ENCODE measurements around the gene SLC23A2.
A peak's percentile ranks its signal among the peaks of the same experiment; 100 is the strongest.

SLC23A2 gene

GRCh38 chr20:4835244-4836177 lies 165.8 kb downstream of the SLC23A2 start:
- CTCF ChIA-PET = interaction anchor here (0.6 to 1.2 kb wide), 3 partner anchors 38 to 307 kb away, joined by 3 to 4 read pairs (median 4); no protein-coding TSS in a partner anchor
- POLR2A ChIA-PET = interaction anchor here (0.5 kb wide), 1 partner anchor 106 kb away, joined by 6 read pairs; no protein-coding TSS in a partner anchor
- no peaks in the 10 kb centered on the region for H3K36me3 ChIP-seq (ENCODE audit: control insufficient read depth in 2 of 2, insufficient read depth in 1 of 2, low read length in 2 of 2)
- TF ChIP-seq ZFHX2 (tag by site-specific recombination; conservative IDR thresholded peaks at IDR 0.05) (peak; percentile 68), EGR2 (tag by site-specific recombination; IDR thresholded peaks at IDR 0.05; ENCODE audit: low read depth) (peak; percentile 52; the same call in 1 of the 2 replicates), ZIC2 (tag by site-specific recombination; IDR thresholded peaks at IDR 0.05) (0 out of 2 replicates have a peak, but pooled peaks have one; percentile 11), ZNF121 (tag by site-specific recombination; IDR thresholded peaks at IDR 0.05) (no peak)
- no peaks in the 10 kb centered on the region for H3K9me3 ChIP-seq (ENCODE audit: control insufficient read depth, insufficient read depth, low read depth, low read length)
- H3K4me3 ChIP-seq (ENCODE audit: low read depth, low read length) = no peak overlapping the region
- peaks cover 3% of the 10 kb centered on the region; the same call in 1 of the 2 replicates for H3K4me1 ChIP-seq (ENCODE audit: control insufficient read depth, insufficient read depth, low read length)
- no peak overlapping the region for H3K27ac ChIP-seq (ENCODE audit: extremely low read depth, low read depth, low read length)

- ChIA-PET CTCF (interaction anchor here (0.6 to 1.0 kb wide), 2 partner anchors 241 to 682 kb away, joined by 4 read pairs; no protein-coding TSS in a partner anchor), POLR2A (no interaction called here)
- Histone ChIP-seq H3K4me1 (ENCODE audit: control insufficient read depth, insufficient read depth, low read length) (peaks cover 12% of the 10 kb centered on the region), H3K4me3 (ENCODE audit: low read depth, low read length) (no peak overlapping the region), H3K36me3 (ENCODE audit: control insufficient read depth in 2 of 2, insufficient read depth in 1 of 2, low read length in 2 of 2) (no peaks in the 10 kb centered on the region), H3K27ac (ENCODE audit: extremely low read depth, low read depth, low read length) (no peak overlapping the region), H3K9me3 (ENCODE audit: control insufficient read depth, insufficient read depth, low read depth, low read length) (no peaks in the 10 kb centered on the region)
- TF ChIP-seq ZNF544 (tag by site-specific recombination; IDR thresholded peaks at IDR 0.05) (no peak), ZNF704 (tag by site-specific recombination; IDR thresholded peaks at IDR 0.05) (no peak), ZNF221 (tag by site-specific recombination; IDR thresholded peaks at IDR 0.05; ENCODE audit: borderline replicate concordance) (no peak), GLI2 (tag by site-specific recombination; IDR thresholded peaks at IDR 0.05; ENCODE audit: borderline replicate concordance, low read depth) (no peak), ZNF274 (IDR thresholded peaks at IDR 0.05; ENCODE audit: low read length) (no peak), ZNF274 (tag by site-specific recombination; IDR thresholded peaks at IDR 0.05; ENCODE audit: borderline replicate concordance) (no peak), ZBTB8A (tag by site-specific recombination; IDR thresholded peaks at IDR 0.05) (no peak), ZNF701 (tag by site-specific recombination; IDR thresholded peaks at IDR 0.05) (no peak), BCL11B (tag by site-specific recombination; IDR thresholded peaks at IDR 0.05; ENCODE audit: low read depth) (no peak), ZNF596 (tag by site-specific recombination; IDR thresholded peaks at IDR 0.05) (no peak), ZNF449 (tag by site-specific recombination; IDR thresholded peaks at IDR 0.05) (no peak), ZBTB1 (tag by site-specific recombination; IDR thresholded peaks at IDR 0.05) (no peak), ZNF138 (tag by site-specific recombination; IDR thresholded peaks at IDR 0.05; ENCODE audit: borderline replicate concordance) (no peak), ZNF776 (tag by site-specific recombination; IDR thresholded peaks at IDR 0.05; ENCODE audit: borderline replicate concordance) (no peak), ZNF580 (tag by site-specific recombination; IDR thresholded peaks at IDR 0.05) (no peak), ZNF223 (tag by site-specific recombination; IDR thresholded peaks at IDR 0.05) (no peak), ZNF280D (tag by site-specific recombination; IDR thresholded peaks at IDR 0.05) (no peak), MZF1 (tag by site-specific recombination; IDR thresholded peaks at IDR 0.05; ENCODE audit: borderline replicate concordance) (no peak)
Observed at GRCh38 chr20:4833074-4833728, 168.1 kb downstream of the SLC23A2 start.

All from HEK293 (cell line).